NCI-H2196 treated with DMSO at 0.1 percent for 48 hours (cell line): ENCODE data around the gene UBE2I.
"Not testable (repeated sequence)": the region's sequence is repeated elsewhere in the genome, so short reads cannot be mapped to it uniquely, and the experiment has no call there.

ENCODE experiments used
- DNase-seq: peaks from one replicate; lab custom pipeline; 2025; ENCODE audit not compliant: unreplicated experiment; lab: John Stamatoyannopoulos, UW

Gene UBE2I

DNA sequence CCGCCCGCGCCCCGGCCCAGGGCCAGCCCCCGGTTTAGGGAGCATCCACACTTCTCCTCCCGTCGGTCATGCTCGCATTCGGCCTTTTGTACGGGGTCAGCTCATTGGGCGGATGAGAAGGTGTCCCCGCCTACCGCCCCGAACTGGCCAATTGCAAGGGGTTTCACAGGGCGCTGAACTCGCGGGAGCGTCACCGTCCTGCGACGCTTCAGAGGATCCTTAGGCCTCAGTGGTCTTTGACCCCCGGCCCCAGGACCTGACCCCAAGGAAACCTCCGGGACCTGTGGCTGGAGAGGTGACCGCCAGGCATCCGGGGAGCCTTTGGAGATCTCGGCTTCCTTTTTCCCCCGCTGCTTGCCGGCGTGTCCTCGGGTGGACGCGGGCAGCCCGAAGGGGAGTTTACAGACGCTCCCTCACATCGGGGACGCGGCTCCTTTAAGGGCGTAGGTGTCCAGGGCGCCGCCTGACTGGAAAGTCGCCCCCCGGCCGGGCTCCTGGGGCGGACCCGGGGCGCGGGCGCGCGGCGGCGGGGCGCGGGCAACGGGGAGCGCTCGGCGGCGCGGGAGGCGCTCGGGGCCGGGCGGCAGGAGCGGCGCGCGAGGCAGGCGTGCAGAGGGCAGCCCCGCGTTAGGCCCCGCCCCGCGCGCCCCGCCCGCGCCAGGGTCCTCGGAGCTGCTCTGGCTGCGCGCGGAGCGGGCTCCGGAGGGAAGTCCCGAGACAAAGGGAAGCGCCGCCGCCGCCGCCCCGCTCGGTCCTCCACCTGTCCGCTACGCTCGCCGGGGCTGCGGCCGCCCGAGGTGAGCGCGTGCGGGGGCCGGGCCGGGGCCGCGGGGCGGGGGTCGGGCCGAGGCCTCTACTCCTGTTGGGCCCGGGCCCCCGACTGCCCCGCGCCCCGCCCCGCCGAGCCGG, at the start of gene UBE2I:
TSS of gene UBE2I (plus strand) at position 660 of the 909 bp plus-strand sequence. CDS start 4,395 bp downstream, outside the sequence.
- DNase-seq = peak; percentile 92

DNA sequence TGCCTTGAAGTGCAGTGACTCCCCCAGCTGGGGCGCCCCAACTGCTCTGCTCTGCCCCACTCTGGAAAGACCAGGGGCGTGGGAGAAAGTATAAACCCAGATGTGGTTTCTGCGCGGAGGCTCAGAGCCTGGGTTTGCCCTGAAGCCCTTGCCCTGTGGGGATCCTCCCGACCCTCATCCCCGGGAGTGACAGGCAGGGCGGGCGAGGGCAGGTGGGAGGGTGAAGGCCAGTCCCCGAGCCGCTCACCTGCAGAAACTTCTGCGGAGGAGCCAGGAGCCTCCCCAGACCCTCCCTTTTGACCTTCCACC, 49.7 kb upstream of the UBE2I start:
- no peak for DNase-seq

DNA sequence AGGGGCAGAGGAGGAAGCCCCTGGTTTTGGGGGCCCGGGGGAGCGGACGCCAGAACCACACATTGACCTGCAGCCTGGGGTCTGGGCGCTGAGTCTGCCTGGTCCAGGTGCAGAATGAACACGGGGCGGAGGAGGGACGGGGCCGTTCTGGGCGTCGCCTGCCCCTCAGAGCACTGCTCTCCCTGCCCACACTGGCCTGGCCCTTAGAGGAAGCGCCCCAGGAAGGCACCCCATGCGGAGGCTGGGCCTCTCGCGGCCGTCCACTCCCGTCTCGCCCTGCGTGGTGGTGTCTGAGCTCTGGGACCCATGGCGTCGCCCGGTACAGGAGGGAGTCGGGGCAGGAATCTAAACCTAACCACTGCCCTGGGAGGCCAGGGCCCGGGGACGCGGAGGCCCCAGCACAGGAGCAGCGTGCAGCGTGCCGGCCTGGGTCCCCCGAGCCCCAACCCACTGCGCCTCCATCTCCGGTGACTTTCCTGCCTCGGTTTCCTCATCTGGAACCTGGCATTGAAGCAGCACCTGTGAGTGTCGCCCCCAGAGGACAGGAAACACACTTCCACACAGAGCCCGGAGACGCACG, 49.2 kb upstream of the UBE2I start:
- DNase-seq = no peak

DNA sequence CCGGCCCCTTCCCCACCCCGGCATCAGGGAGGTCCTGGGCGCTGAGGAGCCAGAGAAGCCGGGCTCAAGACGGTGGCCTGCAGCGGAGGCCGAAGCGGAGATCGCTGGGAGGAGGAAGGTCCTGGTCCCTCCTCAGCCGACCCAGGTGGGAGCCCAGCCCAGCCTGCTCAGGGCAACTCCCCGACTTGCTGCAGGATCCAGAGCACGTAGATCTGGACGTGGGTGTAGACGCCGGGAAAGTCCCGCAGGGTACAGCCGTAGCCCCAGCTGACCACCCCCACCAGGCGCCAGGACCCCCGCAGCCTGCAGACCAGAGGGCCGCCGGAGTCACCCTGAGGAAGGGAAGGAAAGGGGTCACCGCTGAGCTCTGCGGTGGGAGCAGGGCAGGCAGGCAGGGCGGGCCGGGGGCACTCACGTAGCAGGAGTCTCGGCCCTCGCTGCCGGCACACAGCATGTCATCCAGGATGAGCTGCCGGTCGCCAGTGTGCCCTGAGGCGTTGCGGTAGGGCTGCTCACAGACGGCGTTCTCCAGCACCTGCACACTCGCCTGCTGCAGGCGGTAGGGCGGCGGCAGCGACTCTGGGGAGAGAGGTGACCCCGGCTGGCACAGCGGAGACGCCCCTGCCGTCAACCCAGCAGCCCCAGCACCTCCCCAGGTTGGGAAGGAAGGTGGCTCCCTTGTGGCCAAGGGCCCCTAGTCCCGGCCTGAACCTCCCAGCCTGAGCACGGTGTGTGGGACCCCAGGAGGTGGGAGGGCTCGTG, 48.1 kb upstream of the UBE2I start:
- DNase-seq = no peak

GRCh38 chr16:1262210-1262845, 47.1 kb upstream of the UBE2I start:
- DNase-seq = no peak

- no peak for DNase-seq
These were observed 46.6 kb upstream of the UBE2I start for GRCh38 chr16:1262846-1263221.

GRCh38 chr16:1263591-1264344, 45.7 kb upstream of the UBE2I start:
- DNase-seq = no peak

DNA sequence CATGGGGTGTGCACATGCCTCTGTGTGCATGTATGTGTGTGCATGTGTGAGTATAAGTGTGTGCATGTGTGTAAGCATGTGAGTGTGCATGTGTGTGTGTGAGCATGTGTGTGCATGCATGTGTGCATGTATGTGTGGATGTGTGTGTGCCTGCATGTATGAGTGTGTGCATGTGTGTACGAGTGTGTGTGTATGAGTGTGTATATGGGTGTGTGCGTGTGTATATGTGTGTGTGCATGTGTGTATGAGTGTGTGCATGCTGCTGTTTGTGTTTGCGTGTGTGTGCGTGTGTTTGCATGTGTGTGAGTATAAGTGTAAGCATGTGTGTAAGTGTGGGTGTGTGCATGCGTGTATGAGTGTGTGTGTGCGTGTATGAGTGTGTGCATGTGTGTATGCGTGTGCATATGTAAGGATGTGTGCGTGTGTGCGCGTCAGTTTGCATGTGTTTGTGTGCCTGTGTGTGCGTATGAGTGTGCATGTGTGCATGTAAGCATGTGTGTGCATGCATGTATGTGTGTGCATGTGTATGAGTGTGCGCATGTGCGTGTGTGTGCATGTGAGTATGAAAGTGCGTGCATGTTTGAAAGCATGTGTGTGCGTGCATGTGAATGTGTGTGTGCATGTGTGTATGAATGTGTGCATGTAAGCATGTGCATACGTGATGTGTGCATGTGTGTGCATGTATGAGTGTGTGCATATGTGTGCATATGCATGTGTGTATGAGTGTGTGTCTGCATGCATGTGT, 44.9 kb upstream of the UBE2I start:
- no peak for DNase-seq

- no peak for DNase-seq
These were observed 44.3 kb upstream of the UBE2I start for GRCh38 chr16:1265090-1265630.

- DNase-seq = no peak
These were observed 43.6 kb upstream of the UBE2I start for GRCh38 chr16:1265826-1266225.

- DNase-seq = not testable (repeated sequence)
These were observed 40.0 kb upstream of the UBE2I start for GRCh38 chr16:1269418-1269817.

DNA sequence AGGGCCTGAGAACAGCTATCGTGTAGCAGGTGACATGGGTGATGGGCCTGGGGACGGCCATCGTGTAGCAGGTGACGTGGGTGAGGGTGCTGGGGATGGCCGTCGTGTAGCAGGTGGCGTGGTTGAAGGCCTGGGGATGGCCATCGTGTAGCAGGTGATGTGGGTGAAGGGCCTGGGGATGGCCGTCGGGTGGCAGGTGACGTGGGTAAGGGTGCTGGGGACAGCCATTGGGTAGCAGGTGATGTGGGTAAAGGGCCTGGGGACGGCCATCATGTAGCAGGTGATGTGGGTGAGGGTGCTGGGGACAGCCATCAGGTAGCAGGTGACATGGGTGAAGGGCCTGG, 38.1 kb upstream of the UBE2I start:
- no peak for DNase-seq

GRCh38 chr16:1271724-1272413, 37.6 kb upstream of the UBE2I start:
- peak; percentile 78 for DNase-seq

DNA sequence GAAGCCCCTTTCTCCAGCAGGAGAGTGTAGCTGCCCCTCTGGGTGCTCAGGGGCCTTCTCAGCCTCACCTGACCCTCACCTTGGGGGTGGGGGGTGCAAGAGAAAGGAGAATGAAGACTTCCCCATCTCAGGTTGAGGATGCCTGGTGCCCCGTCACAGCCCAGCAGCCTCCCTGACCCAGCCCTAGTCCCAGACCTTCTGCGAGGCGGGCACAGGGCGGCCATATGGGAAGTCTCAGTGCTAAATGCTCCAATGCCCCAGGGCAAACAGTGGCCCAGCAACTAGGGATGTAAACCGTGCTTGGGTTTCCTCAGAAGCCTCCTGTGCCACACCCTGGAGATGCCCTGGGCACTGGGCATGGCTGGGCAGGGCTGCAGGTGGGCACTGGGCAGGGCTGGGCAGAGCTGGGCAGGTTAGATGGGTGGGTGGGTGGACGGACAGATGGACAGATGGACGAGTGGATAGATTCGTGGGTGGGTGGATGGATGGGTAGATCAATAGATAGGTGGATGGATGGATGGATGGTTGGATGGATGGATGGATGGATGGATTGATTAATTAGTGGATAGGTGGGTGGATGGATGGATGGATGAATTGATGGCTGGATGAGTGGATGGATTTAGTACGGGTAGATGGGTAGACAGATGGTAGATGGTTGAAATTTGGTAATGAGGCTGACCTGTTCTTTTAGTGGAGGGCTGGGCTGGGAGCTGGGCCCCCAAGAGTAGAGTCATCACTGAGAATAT, 36.8 kb upstream of the UBE2I start:
- DNase-seq = no peak

GRCh38 chr16:1273816-1274215, 35.6 kb upstream of the UBE2I start:
- DNase-seq = no peak

DNA sequence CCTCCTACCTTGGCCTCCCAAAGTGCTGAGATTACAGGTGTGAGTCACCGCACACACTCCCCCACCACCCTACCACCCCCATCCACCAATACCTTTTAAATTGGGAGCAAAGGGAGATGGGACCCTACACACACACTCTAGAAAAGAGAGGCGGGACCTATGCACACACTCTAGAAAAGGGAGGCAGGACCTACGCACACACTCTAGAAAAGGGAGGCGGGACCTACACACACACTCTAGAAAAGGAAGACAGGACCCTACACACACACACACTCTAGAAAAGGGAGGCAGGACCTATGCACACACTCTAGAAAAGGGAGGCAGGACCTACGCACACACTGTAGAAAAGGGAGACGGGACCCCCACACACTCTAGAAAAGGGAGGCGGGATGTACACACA, 34.7 kb upstream of the UBE2I start:
- DNase-seq = no peak

DNA sequence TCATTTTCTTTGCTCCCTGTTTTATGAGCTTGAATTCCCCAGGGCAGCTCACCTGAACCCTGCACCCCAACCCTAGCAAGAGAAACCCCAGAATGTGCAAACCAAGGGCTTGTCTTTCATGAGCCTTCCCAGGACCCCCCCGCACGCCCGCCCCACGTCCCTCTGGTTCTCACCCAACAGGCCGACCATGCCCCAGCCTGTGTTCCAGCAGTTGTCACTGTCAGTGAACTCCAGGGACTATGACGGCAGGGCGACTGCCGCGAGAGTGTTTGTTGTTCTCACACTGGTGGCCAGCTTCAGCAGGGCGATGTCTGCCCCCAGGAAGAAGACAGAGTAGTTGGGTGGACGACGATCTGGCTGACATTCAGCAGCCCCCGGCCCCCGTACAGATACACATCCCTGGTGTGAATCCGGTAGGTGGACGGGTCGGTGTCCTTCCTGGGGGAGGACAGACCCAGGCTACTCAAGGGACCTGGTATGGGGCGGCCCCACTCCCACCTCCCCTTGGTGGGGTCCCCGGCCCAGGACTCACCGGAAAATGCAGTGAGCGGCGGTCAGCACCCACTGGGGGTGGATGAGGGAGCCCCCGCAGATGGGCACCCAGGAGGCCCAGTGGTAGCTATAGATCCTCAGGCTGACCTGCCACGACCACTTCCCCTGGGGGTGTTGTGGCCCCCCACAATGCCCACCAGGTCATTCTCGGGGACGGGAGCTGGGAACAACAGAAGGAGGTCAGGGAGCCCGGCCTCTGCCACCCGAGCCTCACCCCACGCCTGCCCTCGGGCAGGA, 33.5 kb upstream of the UBE2I start:
- no peak for DNase-seq

- no peak for DNase-seq
These were observed 32.9 kb upstream of the UBE2I start for GRCh38 chr16:1276580-1276878.
